Fibroblast of lung (primary cell): ENCODE data around the gene TLR1. TPM values are rescaled to one million over a fixed set of nuclear protein-coding genes. Genes with fewer than 3 reads are reported as not detected.

ENCODE experiments used
- DNase-seq, 2 donors: peaks; one replicate each; pipeline versions ENCODE4 v3.0.0 to v3.0.0-alpha.2; 2010; ENCODE audit warnings: low read depth in 2 of 2
- H2AFZ ChIP-seq: 2 replicates; pipeline ENCODE4 v1.5.1; 2012; ENCODE audit warnings: low read length, control low read depth, inconsistent platforms
- H3K27ac ChIP-seq: 2 replicates; pipeline ENCODE4 v1.5.1; 2011; ENCODE audit warnings: low read length, control low read depth; ENCODE audit not compliant: insufficient read depth
- H3K27me3 ChIP-seq: 2 replicates; pipeline ENCODE4 v1.5.1; 2011; ENCODE audit warnings: mild to moderate bottlenecking, low read length; ENCODE audit not compliant: control insufficient read depth, insufficient read depth
- H3K36me3 ChIP-seq: 2 replicates; pipeline ENCODE4 v1.5.1; 2011; ENCODE audit warnings: low read length; ENCODE audit not compliant: control insufficient read depth, insufficient read depth
- H3K4me1 ChIP-seq: 2 replicates; pipeline ENCODE4 v1.5.1; 2011; ENCODE audit warnings: low read length; ENCODE audit not compliant: control insufficient read depth, insufficient read depth; ENCODE audit errors: extremely low read depth
- H3K4me2 ChIP-seq: 2 replicates; pipeline ENCODE4 v1.5.1; 2011; ENCODE audit warnings: low read length, control low read depth; ENCODE audit not compliant: insufficient read depth; ENCODE audit errors: extremely low read depth
- H3K4me3 ChIP-seq, 4 experiments: fragments of 200-600 bp in 1 of 4; sonication (generic) in 1 of 4; replicated peaks in 1 of 4; 2 replicates each; pipeline ENCODE4 v1.5.1; 2011 to 2016; ENCODE audit warnings: low read length in 4 of 4, low read depth in 3 of 4, mild to moderate bottlenecking in 3 of 4, control low read depth in 2 of 4, inconsistent platforms in 1 of 4, mixed read lengths in 1 of 4; ENCODE audit not compliant: insufficient read depth in 1 of 4; ENCODE audit errors: control extremely low read depth in 1 of 4
- H3K79me2 ChIP-seq: 2 replicates; pipeline ENCODE4 v1.5.1; 2012; ENCODE audit warnings: mild to moderate bottlenecking, low read length, inconsistent platforms; ENCODE audit not compliant: control insufficient read depth, insufficient read depth
- H3K9ac ChIP-seq: 2 replicates; pipeline ENCODE4 v1.5.1; 2011; ENCODE audit warnings: mild to moderate bottlenecking, low read length, control low read depth; ENCODE audit not compliant: insufficient read depth
- H3K9me3 ChIP-seq: 2 replicates; pipeline ENCODE4 v1.5.1; 2012; ENCODE audit warnings: low read depth, low read length; ENCODE audit not compliant: control insufficient read depth, insufficient read depth
- H4K20me1 ChIP-seq: 2 replicates; pipeline ENCODE4 v1.5.1; 2011; ENCODE audit warnings: low read length; ENCODE audit not compliant: control insufficient read depth, insufficient read depth; ENCODE audit errors: extremely low read depth
- CTCF ChIP-seq, 2 donors: IDR thresholded peaks in 1 of 2; conservative IDR thresholded peaks in 1 of 2; 1 replicate in 1 of 2; 2 replicates in 1 of 2; pipeline ENCODE4 v1.5.1; 2011 to 2012; ENCODE audit warnings: low read length in 2 of 2, control low read depth in 1 of 2, inconsistent platforms in 1 of 2, low read depth in 1 of 2, mild to moderate bottlenecking in 1 of 2
- EZH2 ChIP-seq: IDR thresholded peaks from 2 replicates; pipeline ENCODE4 v1.5.1; 2012; ENCODE audit warnings: low read length, control low read depth, mild to moderate bottlenecking; ENCODE audit errors: missing control alignments
- polyA minus RNA-seq: library from RNA; depleted of rRNA, polyadenylated mRNA; stranded (reverse); fragments of >200 nt; gene quantifications from 2 replicates; pipeline ENCODE4 v1.2.3, GENCODE V29; 2011; ENCODE audit warnings: low replicate concordance
- polyA plus RNA-seq, 2 donors: library from polyadenylated mRNA; depleted of rRNA in 1 of 2; stranded (reverse) in 1 of 2; unstranded in 1 of 2; fragments of >200 nt; gene quantifications; 2 replicates each; pipeline ENCODE4 v1.2.1, GENCODE V29; 2011 to 2012; ENCODE audit warnings: missing spikeins in 1 of 2
- total RNA-seq: library from RNA; depleted of rRNA; stranded (reverse); fragments of >200 nt; gene quantifications from 2 replicates; pipeline ENCODE4 v1.2.1, GENCODE V29; 2014

TLR1 gene, protein sequence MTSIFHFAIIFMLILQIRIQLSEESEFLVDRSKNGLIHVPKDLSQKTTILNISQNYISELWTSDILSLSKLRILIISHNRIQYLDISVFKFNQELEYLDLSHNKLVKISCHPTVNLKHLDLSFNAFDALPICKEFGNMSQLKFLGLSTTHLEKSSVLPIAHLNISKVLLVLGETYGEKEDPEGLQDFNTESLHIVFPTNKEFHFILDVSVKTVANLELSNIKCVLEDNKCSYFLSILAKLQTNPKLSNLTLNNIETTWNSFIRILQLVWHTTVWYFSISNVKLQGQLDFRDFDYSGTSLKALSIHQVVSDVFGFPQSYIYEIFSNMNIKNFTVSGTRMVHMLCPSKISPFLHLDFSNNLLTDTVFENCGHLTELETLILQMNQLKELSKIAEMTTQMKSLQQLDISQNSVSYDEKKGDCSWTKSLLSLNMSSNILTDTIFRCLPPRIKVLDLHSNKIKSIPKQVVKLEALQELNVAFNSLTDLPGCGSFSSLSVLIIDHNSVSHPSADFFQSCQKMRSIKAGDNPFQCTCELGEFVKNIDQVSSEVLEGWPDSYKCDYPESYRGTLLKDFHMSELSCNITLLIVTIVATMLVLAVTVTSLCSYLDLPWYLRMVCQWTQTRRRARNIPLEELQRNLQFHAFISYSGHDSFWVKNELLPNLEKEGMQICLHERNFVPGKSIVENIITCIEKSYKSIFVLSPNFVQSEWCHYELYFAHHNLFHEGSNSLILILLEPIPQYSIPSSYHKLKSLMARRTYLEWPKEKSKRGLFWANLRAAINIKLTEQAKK
- total RNA-seq (1.3 and 1.7 TPM in 2 replicates), polyA plus RNA-seq (0.41 and 0.77 TPM in 2 replicates), polyA minus RNA-seq (not detected in 2 replicates)
- 0.24 and 0.37 TPM in 2 replicates for polyA plus RNA-seq (2012)

DNA sequence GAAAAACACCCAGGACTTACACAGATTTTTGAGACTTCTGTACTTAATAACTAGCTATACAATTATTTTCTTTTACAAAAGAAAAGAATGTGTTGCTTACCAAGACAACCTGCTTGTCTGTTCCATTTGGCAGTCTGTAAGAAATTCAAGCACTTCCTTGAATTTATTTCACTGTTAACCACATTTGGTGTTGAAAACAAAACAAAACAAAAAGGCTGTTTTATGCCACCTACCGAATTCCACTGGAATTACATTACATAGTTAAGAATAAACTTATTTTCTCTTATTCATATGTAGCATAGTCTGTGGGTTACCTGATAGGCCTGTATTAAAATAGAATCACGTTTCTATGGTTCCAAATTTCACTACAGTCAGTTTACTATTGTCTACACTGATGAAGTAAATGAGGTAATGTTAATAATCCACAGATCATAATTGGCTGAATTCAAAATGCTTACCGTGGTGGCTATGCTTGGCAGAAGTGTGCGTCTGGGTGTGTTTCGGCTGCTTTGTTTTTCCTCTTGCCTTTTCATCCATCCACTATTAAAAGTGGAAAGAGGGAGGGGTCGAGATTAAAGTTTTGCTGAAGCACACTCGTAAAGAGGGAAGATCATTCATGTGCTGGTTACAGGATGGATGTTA, at the start of gene TLR1:
Gene TLR1, minus strand, starts transcription at position 138 of the 642 bp plus-strand sequence. CDS start 5,960 bp downstream, outside the sequence.
- peak within 1 kb of the TSS; percentile 73 for H2AFZ ChIP-seq
- TF ChIP-seq CTCF (conservative IDR thresholded peaks at IDR 0.05 in 1 of 2, IDR thresholded peaks at IDR 0.05 in 1 of 2; ENCODE audit: low read depth in 1 of 2, low read length in 2 of 2) (peak; percentile 5 to 54), EZH2 (no peak)
- no peak within 1 kb of the TSS for H3K4me3 ChIP-seq
- peak; percentile 54 to 69 for DNase-seq
- H4K20me1 ChIP-seq, result no peaks in the 10 kb centered on the region
- no peaks in the 10 kb centered on the region for H3K36me3 ChIP-seq
- no peaks in the 10 kb centered on the region for H3K79me2 ChIP-seq
- no peak within 1 kb of the TSS for H3K9ac ChIP-seq
- no peaks in the 10 kb centered on the region for H3K4me1 ChIP-seq
- H3K4me2 ChIP-seq, result peak within 1 kb of the TSS; percentile 11
- no peaks in the 10 kb centered on the region for H3K9me3 ChIP-seq
- no peak within 1 kb of the TSS for H3K27ac ChIP-seq
- no peaks in the 10 kb centered on the region for H3K27me3 ChIP-seq

DNA sequence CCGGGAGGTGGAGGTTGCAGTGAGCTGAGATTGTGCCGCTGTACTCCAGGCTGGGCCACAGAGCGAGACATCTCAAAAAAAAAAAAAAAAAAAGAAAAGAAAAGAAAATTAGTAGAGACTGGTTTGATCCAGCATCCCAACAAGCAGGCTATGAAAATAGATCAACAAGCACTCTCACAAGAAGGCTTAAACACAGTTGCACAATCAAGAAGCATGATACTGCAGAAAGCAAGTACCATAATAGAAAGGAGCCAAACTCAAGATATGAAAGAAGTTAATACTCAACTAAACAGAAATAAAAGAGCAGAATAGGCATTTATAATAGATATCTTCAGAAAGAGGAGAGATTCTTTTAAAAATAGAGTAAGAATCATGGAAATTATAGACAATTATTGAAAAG, 41.4 kb upstream of the TLR1 start:
- no peak overlapping the region for H2AFZ ChIP-seq
- no peak overlapping the region for H3K27ac ChIP-seq
- H3K9ac ChIP-seq, result no peak overlapping the region
- TF ChIP-seq CTCF (conservative IDR thresholded peaks at IDR 0.05 in 1 of 2, IDR thresholded peaks at IDR 0.05 in 1 of 2; ENCODE audit: low read depth in 1 of 2, low read length in 2 of 2), result no peak
- no peak for TF ChIP-seq EZH2
- no peaks in the 10 kb centered on the region for H3K36me3 ChIP-seq
- no peaks in the 10 kb centered on the region for H3K9me3 ChIP-seq
- no peaks in the 10 kb centered on the region for H3K4me1 ChIP-seq
- no peak overlapping the region for H3K4me3 ChIP-seq
- no peak overlapping the region for H3K4me2 ChIP-seq
- no peak for DNase-seq
- H4K20me1 ChIP-seq, result no peaks in the 10 kb centered on the region
- no peaks in the 10 kb centered on the region for H3K27me3 ChIP-seq
- no peaks in the 10 kb centered on the region for H3K79me2 ChIP-seq

DNA sequence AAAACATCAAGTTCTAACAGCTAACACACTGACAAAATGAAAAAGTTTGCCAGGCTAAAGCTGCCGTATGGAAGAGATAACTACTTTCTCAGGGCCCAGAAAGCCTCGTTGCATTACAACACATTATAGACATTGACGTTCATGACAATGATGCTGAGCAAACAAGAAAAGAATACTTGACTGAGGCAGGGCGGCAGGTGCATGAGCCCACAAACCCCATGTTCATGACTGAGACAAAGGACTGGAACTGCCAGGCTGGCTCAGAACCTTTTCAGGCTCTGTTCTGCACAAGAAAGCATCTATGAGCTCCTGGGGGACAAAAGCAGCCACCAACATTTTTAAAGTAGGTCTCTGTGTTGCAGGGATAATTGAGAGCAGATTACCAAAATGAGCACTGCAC, 38.4 kb upstream of the TLR1 start:
- Histone ChIP-seq H3K9me3 (no peaks in the 10 kb centered on the region), H3K9ac (no peak overlapping the region), H2AFZ (no peak overlapping the region), H3K36me3 (no peaks in the 10 kb centered on the region), H3K4me2 (no peak overlapping the region), H3K79me2 (no peaks in the 10 kb centered on the region), H3K4me1 (no peaks in the 10 kb centered on the region), H3K27me3 (no peaks in the 10 kb centered on the region), H3K27ac (no peak overlapping the region), H3K4me3 (no peak overlapping the region), H4K20me1 (no peaks in the 10 kb centered on the region)
- TF ChIP-seq EZH2, result no peak
- TF ChIP-seq CTCF (conservative IDR thresholded peaks at IDR 0.05 in 1 of 2, IDR thresholded peaks at IDR 0.05 in 1 of 2; ENCODE audit: low read depth in 1 of 2, low read length in 2 of 2), result no peak
- no peak for DNase-seq
